Measurements from ENCODE around the gene PEA15.

DNA sequence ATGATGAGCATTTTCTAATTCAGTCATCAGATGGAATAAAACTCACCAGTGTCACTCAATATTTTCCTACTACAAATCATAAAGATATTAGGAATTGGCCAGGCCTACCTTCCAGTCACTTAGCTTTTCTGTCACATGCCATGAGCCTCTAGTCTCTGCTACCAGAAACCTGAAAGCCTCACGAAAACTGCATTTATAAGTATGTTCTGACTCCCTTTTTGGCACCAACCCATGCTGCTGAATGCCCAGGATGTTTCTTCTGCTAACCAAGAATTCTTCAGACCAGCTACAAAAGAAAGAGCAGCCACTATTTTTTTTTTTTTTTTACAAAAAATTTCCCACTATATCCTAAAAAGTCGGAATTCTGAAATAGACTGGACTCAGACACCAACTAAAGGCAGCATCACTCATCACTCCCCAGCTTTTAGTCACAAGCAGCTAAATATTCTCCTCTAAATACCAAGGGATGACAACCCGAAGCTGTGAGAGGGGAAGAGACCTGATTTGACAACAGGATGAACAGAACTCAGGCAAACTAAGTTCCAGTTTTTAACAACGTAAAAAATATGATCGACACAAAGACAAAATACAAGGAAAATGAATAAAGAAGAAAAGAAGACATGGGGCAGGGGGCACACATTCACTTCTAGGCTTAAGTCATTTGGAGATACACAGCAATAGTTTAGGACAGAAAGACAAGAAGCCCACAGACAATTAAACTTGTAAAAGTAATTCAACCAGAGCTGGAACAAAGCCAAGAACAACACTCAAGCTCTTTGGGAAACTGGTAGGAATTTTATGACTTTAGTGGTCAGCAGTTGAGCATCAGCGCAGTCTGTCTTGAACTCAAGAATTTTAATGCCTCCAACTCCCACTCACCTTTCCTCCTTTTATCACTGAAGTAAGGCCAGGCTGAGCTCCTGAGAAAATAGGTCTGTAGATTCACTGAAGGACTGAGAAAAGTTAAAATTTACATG, 55.5 kb downstream of the PEA15 start:
- TF ChIP-seq, protein P1, sequence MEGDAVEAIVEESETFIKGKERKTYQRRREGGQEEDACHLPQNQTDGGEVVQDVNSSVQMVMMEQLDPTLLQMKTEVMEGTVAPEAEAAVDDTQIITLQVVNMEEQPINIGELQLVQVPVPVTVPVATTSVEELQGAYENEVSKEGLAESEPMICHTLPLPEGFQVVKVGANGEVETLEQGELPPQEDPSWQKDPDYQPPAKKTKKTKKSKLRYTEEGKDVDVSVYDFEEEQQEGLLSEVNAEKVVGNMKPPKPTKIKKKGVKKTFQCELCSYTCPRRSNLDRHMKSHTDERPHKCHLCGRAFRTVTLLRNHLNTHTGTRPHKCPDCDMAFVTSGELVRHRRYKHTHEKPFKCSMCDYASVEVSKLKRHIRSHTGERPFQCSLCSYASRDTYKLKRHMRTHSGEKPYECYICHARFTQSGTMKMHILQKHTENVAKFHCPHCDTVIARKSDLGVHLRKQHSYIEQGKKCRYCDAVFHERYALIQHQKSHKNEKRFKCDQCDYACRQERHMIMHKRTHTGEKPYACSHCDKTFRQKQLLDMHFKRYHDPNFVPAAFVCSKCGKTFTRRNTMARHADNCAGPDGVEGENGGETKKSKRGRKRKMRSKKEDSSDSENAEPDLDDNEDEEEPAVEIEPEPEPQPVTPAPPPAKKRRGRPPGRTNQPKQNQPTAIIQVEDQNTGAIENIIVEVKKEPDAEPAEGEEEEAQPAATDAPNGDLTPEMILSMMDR (IDR thresholded peaks at IDR 0.05) = no peak
- TF ChIP-seq POLR2AphosphoS5 (IDR thresholded peaks at IDR 0.05) (no peak), POLR2A (IDR thresholded peaks at IDR 0.05) (no peak)

All from breast epithelium (tissue), 3 donors.